Body of pancreas (tissue), 4 donors: Measurements from ENCODE around the gene CCDC136.

Experiments
- POLR2A ChIP-seq, 3 donors: fragments of 450-650 bp; IDR thresholded peaks; one replicate each; pipeline ENCODE4 v1.6.1; 2016; ENCODE audit warnings: antibody characterized with exemption in 3 of 3, mild to moderate bottlenecking in 2 of 3
- TF ChIP-seq, protein P1 (sequence below), 7 experiments: fragments of 450-650 bp in 4 of 7; fragments of 200-600 bp in 3 of 7; sonication (generic) in 3 of 7; IDR thresholded peaks; one replicate each; pipeline ENCODE4 v1.5.1; 2016 to 2019; ENCODE audit warnings: antibody characterized with exemption in 7 of 7

DNA sequence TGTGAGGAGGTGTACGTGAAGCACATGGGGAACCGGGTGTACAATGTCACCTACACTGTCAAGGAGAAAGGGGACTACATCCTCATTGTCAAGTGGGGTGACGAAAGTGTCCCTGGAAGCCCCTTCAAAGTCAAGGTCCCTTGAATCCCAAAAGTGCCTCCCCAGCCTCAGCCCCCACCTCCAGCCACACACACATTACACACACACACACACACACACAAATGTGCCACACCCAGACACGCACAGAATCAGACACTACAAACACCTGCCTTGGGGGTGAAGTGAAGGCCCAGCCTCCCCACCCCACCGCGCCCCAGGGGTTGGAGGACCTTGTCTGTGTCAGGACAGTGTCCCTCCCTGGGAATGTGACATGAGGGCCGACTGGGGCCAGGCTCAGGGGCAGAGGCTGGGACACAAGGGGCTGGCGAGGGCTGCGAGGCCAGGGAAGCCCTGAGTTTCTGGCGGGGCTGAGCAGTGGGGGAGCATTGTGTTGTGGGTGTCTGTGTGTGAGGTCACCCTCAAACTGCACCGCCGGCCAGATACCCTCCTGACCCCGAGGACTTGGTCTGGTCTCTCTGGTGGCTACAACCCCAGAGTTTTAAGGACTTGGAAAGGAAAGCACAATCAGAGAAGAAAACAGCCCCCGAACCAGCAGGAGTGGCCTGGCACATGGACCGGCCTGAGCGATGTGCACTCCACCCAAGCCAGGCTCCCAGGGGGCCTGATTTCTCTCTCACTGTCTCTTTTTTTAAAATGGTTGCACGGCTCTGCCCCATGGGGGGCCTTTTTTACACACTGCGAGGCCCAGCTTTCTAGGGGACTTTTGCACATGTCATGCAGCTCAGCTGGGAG, 66.8 kb downstream of the CCDC136 start:
- TF ChIP-seq, protein P1, sequence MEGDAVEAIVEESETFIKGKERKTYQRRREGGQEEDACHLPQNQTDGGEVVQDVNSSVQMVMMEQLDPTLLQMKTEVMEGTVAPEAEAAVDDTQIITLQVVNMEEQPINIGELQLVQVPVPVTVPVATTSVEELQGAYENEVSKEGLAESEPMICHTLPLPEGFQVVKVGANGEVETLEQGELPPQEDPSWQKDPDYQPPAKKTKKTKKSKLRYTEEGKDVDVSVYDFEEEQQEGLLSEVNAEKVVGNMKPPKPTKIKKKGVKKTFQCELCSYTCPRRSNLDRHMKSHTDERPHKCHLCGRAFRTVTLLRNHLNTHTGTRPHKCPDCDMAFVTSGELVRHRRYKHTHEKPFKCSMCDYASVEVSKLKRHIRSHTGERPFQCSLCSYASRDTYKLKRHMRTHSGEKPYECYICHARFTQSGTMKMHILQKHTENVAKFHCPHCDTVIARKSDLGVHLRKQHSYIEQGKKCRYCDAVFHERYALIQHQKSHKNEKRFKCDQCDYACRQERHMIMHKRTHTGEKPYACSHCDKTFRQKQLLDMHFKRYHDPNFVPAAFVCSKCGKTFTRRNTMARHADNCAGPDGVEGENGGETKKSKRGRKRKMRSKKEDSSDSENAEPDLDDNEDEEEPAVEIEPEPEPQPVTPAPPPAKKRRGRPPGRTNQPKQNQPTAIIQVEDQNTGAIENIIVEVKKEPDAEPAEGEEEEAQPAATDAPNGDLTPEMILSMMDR (IDR thresholded peaks at IDR 0.05), result no peak
- no peak for TF ChIP-seq POLR2A (IDR thresholded peaks at IDR 0.05)
